Measurements from ENCODE around the gene UTP15.

Gene UTP15

DNA sequence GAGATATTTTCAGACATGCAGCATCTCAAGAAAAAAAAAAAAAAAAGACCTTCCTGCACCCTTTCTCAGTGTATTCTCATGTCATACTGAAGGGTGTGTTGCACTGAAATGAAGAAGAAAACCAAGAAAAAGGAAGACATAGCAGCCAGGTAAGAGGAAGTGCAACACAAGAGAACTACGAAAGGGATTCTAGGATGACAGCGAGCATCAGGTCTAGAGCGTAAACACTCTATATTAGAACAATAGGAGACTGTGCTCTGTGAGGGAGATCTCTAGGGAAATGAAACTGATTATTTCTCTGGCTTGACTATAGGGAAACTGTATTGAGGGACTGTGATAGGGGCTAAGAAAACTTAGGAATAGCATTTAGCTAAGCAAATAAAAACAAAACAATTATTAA is 37.3 kb upstream of the UTP15 start:
- no peak overlapping the region for H3K4me3 ChIP-seq (ENCODE audit: low read depth, low read length)
- ChIA-PET CTCF (interaction anchor here (4.0 to 5.6 kb wide), 2 partner anchors 8 to 9 kb away, joined by 54 to 55 read pairs; no protein-coding TSS in a partner anchor), POLR2A (no interaction called here)
- no peak for DNase-seq (ENCODE audit: low read depth, low spot score)
- TF ChIP-seq, protein P1, sequence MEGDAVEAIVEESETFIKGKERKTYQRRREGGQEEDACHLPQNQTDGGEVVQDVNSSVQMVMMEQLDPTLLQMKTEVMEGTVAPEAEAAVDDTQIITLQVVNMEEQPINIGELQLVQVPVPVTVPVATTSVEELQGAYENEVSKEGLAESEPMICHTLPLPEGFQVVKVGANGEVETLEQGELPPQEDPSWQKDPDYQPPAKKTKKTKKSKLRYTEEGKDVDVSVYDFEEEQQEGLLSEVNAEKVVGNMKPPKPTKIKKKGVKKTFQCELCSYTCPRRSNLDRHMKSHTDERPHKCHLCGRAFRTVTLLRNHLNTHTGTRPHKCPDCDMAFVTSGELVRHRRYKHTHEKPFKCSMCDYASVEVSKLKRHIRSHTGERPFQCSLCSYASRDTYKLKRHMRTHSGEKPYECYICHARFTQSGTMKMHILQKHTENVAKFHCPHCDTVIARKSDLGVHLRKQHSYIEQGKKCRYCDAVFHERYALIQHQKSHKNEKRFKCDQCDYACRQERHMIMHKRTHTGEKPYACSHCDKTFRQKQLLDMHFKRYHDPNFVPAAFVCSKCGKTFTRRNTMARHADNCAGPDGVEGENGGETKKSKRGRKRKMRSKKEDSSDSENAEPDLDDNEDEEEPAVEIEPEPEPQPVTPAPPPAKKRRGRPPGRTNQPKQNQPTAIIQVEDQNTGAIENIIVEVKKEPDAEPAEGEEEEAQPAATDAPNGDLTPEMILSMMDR (IDR thresholded peaks at IDR 0.05; ENCODE audit: insufficient read depth, low read length, missing control alignments), result no peak

DNA sequence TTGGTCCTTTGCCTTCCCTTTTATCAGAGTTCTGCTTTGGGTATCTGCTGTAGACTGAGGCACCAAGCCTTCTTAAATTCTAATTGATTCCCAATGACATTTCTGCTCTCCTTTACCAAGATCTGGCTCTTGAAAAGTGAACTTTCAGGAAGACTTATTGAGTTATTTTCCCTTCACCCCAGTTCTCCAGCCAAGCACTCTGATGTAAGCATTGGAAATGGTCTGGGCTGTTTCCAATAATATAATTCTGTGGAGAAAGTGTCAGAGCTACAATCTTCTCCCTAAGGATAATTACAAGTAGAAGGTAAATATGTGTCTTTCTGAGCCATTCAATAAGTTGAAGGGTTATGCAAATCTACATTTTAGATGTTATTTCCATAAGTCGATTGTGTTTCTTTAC is 36.5 kb upstream of the UTP15 start:
- ChIA-PET CTCF (interaction anchor here (1.2 to 5.6 kb wide), 3 partner anchors 8 to 9 kb away, joined by 3 to 55 read pairs (median 54); no protein-coding TSS in a partner anchor), POLR2A (no interaction called here)
- TF ChIP-seq, protein P1 (IDR thresholded peaks at IDR 0.05; ENCODE audit: insufficient read depth, low read length, missing control alignments), result no peak
- no peak overlapping the region for H3K4me3 ChIP-seq (ENCODE audit: low read depth, low read length)
- DNase-seq (ENCODE audit: low read depth, low spot score), result no peak

DNA sequence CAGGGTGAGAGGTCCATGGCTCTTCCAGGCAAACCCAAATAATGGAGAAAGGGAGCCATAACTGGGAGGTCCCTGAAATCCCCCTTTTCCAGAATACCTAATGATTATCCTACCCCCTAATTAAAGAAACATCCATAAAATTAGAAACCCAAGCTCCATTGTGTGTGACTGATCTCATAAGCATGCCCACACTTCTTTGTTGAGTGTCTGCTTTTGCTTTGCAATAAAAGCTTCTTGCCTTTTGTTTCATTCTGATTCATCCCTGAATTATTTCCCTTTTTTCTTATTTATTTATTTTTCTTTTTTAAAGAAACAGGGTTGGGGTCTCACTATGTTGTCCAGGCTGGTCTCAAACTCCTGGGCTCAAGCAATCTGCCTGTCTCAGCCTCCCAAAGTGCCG is 34.2 kb upstream of the UTP15 start:
- no peak overlapping the region for H3K4me3 ChIP-seq (ENCODE audit: low read depth, low read length)
- DNase-seq (ENCODE audit: low read depth, low spot score), result no peak
- ChIA-PET CTCF (interaction anchor here (1.6 to 5.6 kb wide), 3 partner anchors 12 to 80 kb away, joined by 3 to 55 read pairs (median 5); no protein-coding TSS in a partner anchor), POLR2A (no interaction called here)
- TF ChIP-seq, protein P1 (IDR thresholded peaks at IDR 0.05; ENCODE audit: insufficient read depth, low read length, missing control alignments), result no peak

DNA sequence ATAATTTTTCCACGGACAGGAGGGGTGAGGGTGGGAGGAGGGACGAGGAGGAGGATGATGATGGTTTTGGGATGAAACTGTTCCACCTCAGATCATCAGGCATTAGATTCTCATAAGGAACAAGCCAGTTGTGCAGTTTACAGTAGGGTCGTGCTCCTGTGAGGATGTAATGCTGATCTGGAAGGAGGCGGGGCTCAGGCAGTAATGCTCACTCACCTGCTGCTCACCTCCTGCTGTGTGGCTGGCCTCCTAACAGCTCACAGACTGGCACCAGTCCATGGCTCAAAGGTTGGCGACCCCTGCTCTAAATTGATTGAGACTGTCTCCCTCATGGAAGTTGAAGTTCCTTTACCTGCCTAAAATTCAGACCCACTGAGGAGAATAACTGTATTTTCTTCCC is 33.3 kb upstream of the UTP15 start:
- TF ChIP-seq, protein P1 (IDR thresholded peaks at IDR 0.05; ENCODE audit: insufficient read depth, low read length, missing control alignments), result no peak
- H3K4me3 ChIP-seq (ENCODE audit: low read depth, low read length), result no peak overlapping the region
- ChIA-PET CTCF (interaction anchor here (5.6 kb wide), 1 partner anchor 12 kb away, joined by 55 read pairs; no protein-coding TSS in a partner anchor), POLR2A (no interaction called here)
- no peak for DNase-seq (ENCODE audit: low read depth, low spot score)

DNA sequence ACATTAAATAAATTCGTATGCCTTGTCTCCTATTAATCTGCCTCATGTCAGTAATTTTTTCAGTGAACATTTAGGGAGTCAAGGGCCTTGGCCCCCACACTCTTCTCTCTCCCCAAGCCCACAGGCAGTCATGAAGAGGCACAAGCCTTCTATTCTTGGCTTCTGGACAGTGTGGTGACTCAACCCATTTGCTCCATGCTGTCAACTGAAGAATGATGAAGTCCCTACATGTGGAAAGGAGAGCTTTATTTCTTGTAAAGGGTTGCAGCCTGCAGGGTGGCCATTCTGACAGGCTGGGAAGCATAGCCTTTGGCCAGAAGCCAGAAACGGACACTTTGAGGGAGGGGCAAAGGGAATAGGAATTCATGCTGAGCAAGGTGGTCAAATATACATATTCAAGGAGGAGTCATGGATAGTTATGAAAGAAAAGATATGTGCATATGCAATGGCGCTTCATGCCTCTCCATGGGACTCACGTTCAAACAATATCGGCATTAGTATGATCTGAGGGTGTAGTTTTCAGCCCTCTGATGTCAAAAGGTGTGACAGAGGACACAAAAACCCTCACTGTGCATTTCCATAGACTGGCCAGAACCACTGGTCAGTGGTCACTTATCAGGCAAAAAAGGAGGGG is 31.4 kb upstream of the UTP15 start:
- DNase-seq (ENCODE audit: low read depth, low spot score), result no peak
- ChIA-PET CTCF (interaction anchor here (0.8 to 10.4 kb wide), 7 partner anchors 7 to 451 kb away, joined by 3 to 205 read pairs (median 4); no protein-coding TSS in a partner anchor), POLR2A (interaction anchor here (0.6 kb wide), 1 partner anchor 175 kb away, joined by 4 read pairs; no protein-coding TSS in a partner anchor)
- TF ChIP-seq, protein P1 (IDR thresholded peaks at IDR 0.05; ENCODE audit: insufficient read depth, low read length, missing control alignments), result no peak
- no peak overlapping the region for H3K4me3 ChIP-seq (ENCODE audit: low read depth, low read length)

DNA sequence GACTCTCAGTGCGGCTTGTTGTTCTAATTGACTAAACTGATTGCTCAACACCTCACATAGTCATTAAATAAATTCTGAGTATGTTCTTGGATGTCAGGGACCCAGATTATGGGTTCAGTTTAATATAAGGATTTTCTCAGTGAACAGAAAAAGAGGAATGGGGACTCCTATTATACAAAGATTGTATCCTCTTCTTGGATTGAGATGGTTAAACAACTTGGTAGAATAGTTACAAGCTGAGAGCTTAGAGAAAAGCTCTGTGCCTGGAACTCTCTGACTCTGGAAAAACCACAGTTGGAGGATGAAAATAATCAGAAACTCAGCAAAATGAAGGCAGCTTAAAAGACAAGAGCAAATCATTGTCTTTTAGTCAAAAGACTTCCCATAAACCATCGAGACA is 30.6 kb upstream of the UTP15 start:
- TF ChIP-seq, protein P1 (IDR thresholded peaks at IDR 0.05; ENCODE audit: insufficient read depth, low read length, missing control alignments), result no peak
- DNase-seq (ENCODE audit: low read depth, low spot score), result no peak
- ChIA-PET POLR2A (no interaction called here), CTCF (interaction anchor here (0.9 to 10.4 kb wide), 6 partner anchors 8 to 317 kb away, joined by 3 to 205 read pairs (median 6); no protein-coding TSS in a partner anchor)
- no peak overlapping the region for H3K4me3 ChIP-seq (ENCODE audit: low read depth, low read length)
